Cardiac muscle cell (in vitro differentiated cells and primary cell): Measurements from ENCODE around the gene SLC25A12. TPM values are rescaled to one million over a fixed set of nuclear protein-coding genes. Genes with fewer than 3 reads are reported as not detected.
A peak's percentile ranks its signal among the peaks of the same experiment; 100 is the strongest.

ENCODE experiments used
- DNase-seq, 2 donors: peaks; one replicate each; pipeline versions ENCODE4 v3.0.0 to v3.0.0-alpha.2; 2010 to 2017; ENCODE audit warnings: low read depth in 1 of 2, low spot score in 1 of 2
- H3K27ac ChIP-seq: fragments of 200-600 bp; sonication (generic); 2 replicates; pipeline ENCODE4 v1.5.1; 2016
- H3K27me3 ChIP-seq: fragments of 200-600 bp; sonication (generic); 2 replicates; pipeline ENCODE4 v1.6.0; 2016; ENCODE audit warnings: control low read depth
- H3K36me3 ChIP-seq: fragments of 200-600 bp; sonication (generic); 2 replicates; pipeline ENCODE4 v1.5.1; 2016; ENCODE audit warnings: control low read depth
- H3K4me1 ChIP-seq: fragments of 200-600 bp; sonication (generic); 2 replicates; pipeline ENCODE4 v1.8.1; 2017; ENCODE audit warnings: low read depth, mild to moderate bottlenecking, mixed run types
- H3K4me3 ChIP-seq: fragments of 200-600 bp; sonication (generic); 2 replicates; pipeline ENCODE4 v1.5.1; 2016; ENCODE audit warnings: mild to moderate bottlenecking
- H3K9me3 ChIP-seq: fragments of 200-600 bp; sonication (generic); 2 replicates; pipeline ENCODE4 v1.5.1; 2017; ENCODE audit warnings: low read depth, mild to moderate bottlenecking, control low read depth
- CTCF ChIP-seq: IDR thresholded peaks from 2 replicates; pipeline ENCODE4 v1.5.1; 2012; ENCODE audit warnings: low read depth, mild to moderate bottlenecking, low read length
- polyA plus RNA-seq: library from polyadenylated mRNA; unstranded; fragments of >200 nt; fragmentation: Nextera tagmentation; extraction: Ambion mirVana; gene quantifications from 2 replicates; pipeline ENCODE4 v1.2.1, GENCODE V29; 2016
- total RNA-seq: library from RNA; depleted of rRNA; stranded (reverse); fragments of >200 nt; gene quantifications from 2 replicates; pipeline ENCODE4 v1.2.3, GENCODE V29; 2016

SLC25A12 gene
- total and polyA plus RNA-seq, 2 experiments from 2014 or later, result 25.5 to 53.3 TPM

GRCh38 chr2:171855401-171855800, 38.6 kb downstream of the SLC25A12 start:
- H3K9me3 ChIP-seq, result no peaks in the 10 kb centered on the region
- no peak for TF ChIP-seq CTCF
- peaks cover 10% of the 10 kb centered on the region for H3K4me1 ChIP-seq
- peak in 1 of 2 donors; percentile 76 for DNase-seq
- no peaks in the 10 kb centered on the region for H3K27me3 ChIP-seq
- H3K27ac ChIP-seq, result no peak overlapping the region
- H3K36me3 ChIP-seq, result peaks cover 8% of the 10 kb centered on the region
- no peak overlapping the region for H3K4me3 ChIP-seq

GRCh38 chr2:171852366-171852888, 41.6 kb downstream of the SLC25A12 start:
- peaks cover 10% of the 10 kb centered on the region for H3K4me1 ChIP-seq
- no peak for DNase-seq
- peaks cover 8% of the 10 kb centered on the region for H3K36me3 ChIP-seq
- H3K27ac ChIP-seq, result peak overlapping the region; percentile 32
- H3K27me3 ChIP-seq, result no peaks in the 10 kb centered on the region
- H3K9me3 ChIP-seq, result no peaks in the 10 kb centered on the region
- no peak overlapping the region for H3K4me3 ChIP-seq
- no peak for TF ChIP-seq CTCF

- peaks cover 6% of the 10 kb centered on the region for H3K36me3 ChIP-seq
- H3K27me3 ChIP-seq, result no peaks in the 10 kb centered on the region
- H3K27ac ChIP-seq, result no peak overlapping the region
- DNase-seq, result no peak
- TF ChIP-seq CTCF, result no peak
- H3K4me1 ChIP-seq, result peaks cover 8% of the 10 kb centered on the region
- no peaks in the 10 kb centered on the region for H3K9me3 ChIP-seq
- H3K4me3 ChIP-seq, result no peak overlapping the region
Measured at GRCh38 chr2:171847627-171848026, 46.4 kb downstream of the SLC25A12 start.

GRCh38 chr2:171846894-171847293, 47.1 kb downstream of the SLC25A12 start:
- Histone ChIP-seq H3K27ac (no peak overlapping the region), H3K36me3 (peaks cover 7% of the 10 kb centered on the region), H3K27me3 (no peaks in the 10 kb centered on the region), H3K9me3 (no peaks in the 10 kb centered on the region), H3K4me3 (no peak overlapping the region), H3K4me1 (peaks cover under 1% of the 10 kb centered on the region)
- no peak for DNase-seq
- TF ChIP-seq CTCF, result no peak

GRCh38 chr2:171841996-171842395, 52.0 kb downstream of the SLC25A12 start:
- H3K9me3 ChIP-seq, result no peaks in the 10 kb centered on the region
- H3K4me1 ChIP-seq, result no peaks in the 10 kb centered on the region
- H3K27ac ChIP-seq, result no peak overlapping the region
- no peak for TF ChIP-seq CTCF
- H3K36me3 ChIP-seq, result peaks cover 17% of the 10 kb centered on the region
- no peak overlapping the region for H3K4me3 ChIP-seq
- H3K27me3 ChIP-seq, result no peaks in the 10 kb centered on the region
- DNase-seq, result no peak
